ENCODE data around the gene PDILT.

DNA sequence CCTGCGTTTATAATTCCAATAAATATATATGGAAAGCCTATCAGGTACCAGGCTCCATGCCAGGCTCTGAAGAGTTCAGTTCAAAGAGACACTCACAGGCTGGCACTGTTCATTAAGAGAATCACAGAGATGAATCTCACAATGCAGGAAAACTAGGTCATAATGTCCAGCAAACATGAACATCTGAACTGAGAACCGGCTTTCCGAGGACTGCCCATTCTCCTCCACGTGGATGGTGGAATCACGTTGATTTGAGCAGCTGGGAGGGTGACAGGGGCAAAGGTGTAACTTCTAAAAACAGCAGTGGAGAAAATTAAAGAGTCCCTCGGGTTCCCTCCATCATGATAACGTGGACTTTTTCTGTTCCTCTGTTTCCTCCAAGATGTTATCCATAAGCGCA lies 87.4 kb downstream of the PDILT start:
- no peak for TF ChIP-seq POLR2AphosphoS5 (IDR thresholded peaks at IDR 0.05; ENCODE audit: low read depth)
- TF ChIP-seq, protein P1, sequence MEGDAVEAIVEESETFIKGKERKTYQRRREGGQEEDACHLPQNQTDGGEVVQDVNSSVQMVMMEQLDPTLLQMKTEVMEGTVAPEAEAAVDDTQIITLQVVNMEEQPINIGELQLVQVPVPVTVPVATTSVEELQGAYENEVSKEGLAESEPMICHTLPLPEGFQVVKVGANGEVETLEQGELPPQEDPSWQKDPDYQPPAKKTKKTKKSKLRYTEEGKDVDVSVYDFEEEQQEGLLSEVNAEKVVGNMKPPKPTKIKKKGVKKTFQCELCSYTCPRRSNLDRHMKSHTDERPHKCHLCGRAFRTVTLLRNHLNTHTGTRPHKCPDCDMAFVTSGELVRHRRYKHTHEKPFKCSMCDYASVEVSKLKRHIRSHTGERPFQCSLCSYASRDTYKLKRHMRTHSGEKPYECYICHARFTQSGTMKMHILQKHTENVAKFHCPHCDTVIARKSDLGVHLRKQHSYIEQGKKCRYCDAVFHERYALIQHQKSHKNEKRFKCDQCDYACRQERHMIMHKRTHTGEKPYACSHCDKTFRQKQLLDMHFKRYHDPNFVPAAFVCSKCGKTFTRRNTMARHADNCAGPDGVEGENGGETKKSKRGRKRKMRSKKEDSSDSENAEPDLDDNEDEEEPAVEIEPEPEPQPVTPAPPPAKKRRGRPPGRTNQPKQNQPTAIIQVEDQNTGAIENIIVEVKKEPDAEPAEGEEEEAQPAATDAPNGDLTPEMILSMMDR (conservative IDR thresholded peaks at IDR 0.05; ENCODE audit: low read depth in 2 of 2) = no peak
- TF ChIP-seq REST (IDR thresholded peaks at IDR 0.05; ENCODE audit: unreplicated experiment) = no peak
